ENCODE measurements around the gene TES. TPM values are rescaled to one million over a fixed set of nuclear protein-coding genes. Genes with fewer than 3 reads are reported as not detected.

The TES gene
- total RNA-seq, 1 experiment from 2014 or later = 207 TPM

Other genes with a start within 250 kb of the TES start
- gene TFEC, start 179.8 kb upstream of the TES start, total RNA-seq (2022) = 38.3 and 45.1 TPM in 2 replicates